Fibroblast of lung (primary cell): ENCODE results near the gene SORT1. TPM values are rescaled to one million over a fixed set of nuclear protein-coding genes. Genes with fewer than 3 reads are reported as not detected.

Experiments
- DNase-seq, 2 donors: peaks; one replicate each; pipeline versions ENCODE4 v3.0.0 to v3.0.0-alpha.2; 2010; ENCODE audit warnings: low read depth in 2 of 2
- H2AFZ ChIP-seq: 2 replicates; pipeline ENCODE4 v1.5.1; 2012; ENCODE audit warnings: low read length, control low read depth, inconsistent platforms
- H3K27ac ChIP-seq: 2 replicates; pipeline ENCODE4 v1.5.1; 2011; ENCODE audit warnings: low read length, control low read depth; ENCODE audit not compliant: insufficient read depth
- H3K27me3 ChIP-seq: 2 replicates; pipeline ENCODE4 v1.5.1; 2011; ENCODE audit warnings: mild to moderate bottlenecking, low read length; ENCODE audit not compliant: control insufficient read depth, insufficient read depth
- H3K36me3 ChIP-seq: 2 replicates; pipeline ENCODE4 v1.5.1; 2011; ENCODE audit warnings: low read length; ENCODE audit not compliant: control insufficient read depth, insufficient read depth
- H3K4me1 ChIP-seq: 2 replicates; pipeline ENCODE4 v1.5.1; 2011; ENCODE audit warnings: low read length; ENCODE audit not compliant: control insufficient read depth, insufficient read depth; ENCODE audit errors: extremely low read depth
- H3K4me2 ChIP-seq: 2 replicates; pipeline ENCODE4 v1.5.1; 2011; ENCODE audit warnings: low read length, control low read depth; ENCODE audit not compliant: insufficient read depth; ENCODE audit errors: extremely low read depth
- H3K4me3 ChIP-seq, 4 experiments: fragments of 200-600 bp in 1 of 4; sonication (generic) in 1 of 4; replicated peaks in 1 of 4; 2 replicates each; pipeline ENCODE4 v1.5.1; 2011 to 2016; ENCODE audit warnings: low read length in 4 of 4, low read depth in 3 of 4, mild to moderate bottlenecking in 3 of 4, control low read depth in 2 of 4, inconsistent platforms in 1 of 4, mixed read lengths in 1 of 4; ENCODE audit not compliant: insufficient read depth in 1 of 4; ENCODE audit errors: control extremely low read depth in 1 of 4
- H3K79me2 ChIP-seq: 2 replicates; pipeline ENCODE4 v1.5.1; 2012; ENCODE audit warnings: mild to moderate bottlenecking, low read length, inconsistent platforms; ENCODE audit not compliant: control insufficient read depth, insufficient read depth
- H3K9ac ChIP-seq: 2 replicates; pipeline ENCODE4 v1.5.1; 2011; ENCODE audit warnings: mild to moderate bottlenecking, low read length, control low read depth; ENCODE audit not compliant: insufficient read depth
- H3K9me3 ChIP-seq: 2 replicates; pipeline ENCODE4 v1.5.1; 2012; ENCODE audit warnings: low read depth, low read length; ENCODE audit not compliant: control insufficient read depth, insufficient read depth
- H4K20me1 ChIP-seq: 2 replicates; pipeline ENCODE4 v1.5.1; 2011; ENCODE audit warnings: low read length; ENCODE audit not compliant: control insufficient read depth, insufficient read depth; ENCODE audit errors: extremely low read depth
- EZH2 ChIP-seq: IDR thresholded peaks from 2 replicates; pipeline ENCODE4 v1.5.1; 2012; ENCODE audit warnings: low read length, control low read depth, mild to moderate bottlenecking; ENCODE audit errors: missing control alignments
- polyA plus RNA-seq, 2 donors: library from polyadenylated mRNA; depleted of rRNA in 1 of 2; stranded (reverse) in 1 of 2; unstranded in 1 of 2; fragments of >200 nt; gene quantifications; 2 replicates each; pipeline ENCODE4 v1.2.1, GENCODE V29; 2011 to 2012; ENCODE audit warnings: missing spikeins in 1 of 2
- total RNA-seq: library from RNA; depleted of rRNA; stranded (reverse); fragments of >200 nt; gene quantifications from 2 replicates; pipeline ENCODE4 v1.2.1, GENCODE V29; 2014
- TF ChIP-seq, protein P1 (sequence below), 2 donors: IDR thresholded peaks in 1 of 2; conservative IDR thresholded peaks in 1 of 2; 1 replicate in 1 of 2; 2 replicates in 1 of 2; pipeline ENCODE4 v1.5.1; 2011 to 2012; ENCODE audit warnings: low read length in 2 of 2, control low read depth in 1 of 2, inconsistent platforms in 1 of 2, low read depth in 1 of 2, mild to moderate bottlenecking in 1 of 2

SORT1 gene
- total and polyA plus RNA-seq, 2 donors (not counting 1 experiment from before 2014, with no cell fraction given), result 27.5 to 37.5 TPM

DNA sequence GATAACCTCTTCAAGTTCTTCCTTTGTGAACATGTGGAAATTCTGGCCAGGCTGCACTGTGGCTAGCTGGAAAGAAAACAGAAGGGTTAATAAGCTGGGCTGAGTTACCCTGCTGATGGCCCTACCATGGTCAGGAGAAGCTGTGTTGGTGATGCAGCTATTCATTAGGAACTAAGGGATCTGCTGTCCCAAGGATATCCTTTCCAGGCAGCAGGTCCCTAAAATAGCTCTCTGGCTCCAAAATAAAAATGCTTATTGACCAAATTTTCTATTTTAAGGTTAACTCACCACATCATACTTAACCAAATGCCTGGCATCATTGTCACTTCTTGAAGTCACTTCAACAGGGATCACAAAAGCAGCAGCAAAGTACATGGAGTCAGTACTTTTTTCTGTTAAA lies 4.3 kb upstream of the SORT1 start:
- Histone ChIP-seq H3K27me3 (no peaks in the 10 kb centered on the region), H3K4me1 (no peaks in the 10 kb centered on the region), H3K27ac (no peak overlapping the region), H3K79me2 (no peaks in the 10 kb centered on the region), H3K9ac (no peak overlapping the region), H2AFZ (no peak overlapping the region), H3K4me2 (no peak overlapping the region), H4K20me1 (no peaks in the 10 kb centered on the region), H3K36me3 (no peaks in the 10 kb centered on the region), H3K4me3 (no peak overlapping the region), H3K9me3 (no peaks in the 10 kb centered on the region)
- no peak for DNase-seq
- TF ChIP-seq, protein P1, sequence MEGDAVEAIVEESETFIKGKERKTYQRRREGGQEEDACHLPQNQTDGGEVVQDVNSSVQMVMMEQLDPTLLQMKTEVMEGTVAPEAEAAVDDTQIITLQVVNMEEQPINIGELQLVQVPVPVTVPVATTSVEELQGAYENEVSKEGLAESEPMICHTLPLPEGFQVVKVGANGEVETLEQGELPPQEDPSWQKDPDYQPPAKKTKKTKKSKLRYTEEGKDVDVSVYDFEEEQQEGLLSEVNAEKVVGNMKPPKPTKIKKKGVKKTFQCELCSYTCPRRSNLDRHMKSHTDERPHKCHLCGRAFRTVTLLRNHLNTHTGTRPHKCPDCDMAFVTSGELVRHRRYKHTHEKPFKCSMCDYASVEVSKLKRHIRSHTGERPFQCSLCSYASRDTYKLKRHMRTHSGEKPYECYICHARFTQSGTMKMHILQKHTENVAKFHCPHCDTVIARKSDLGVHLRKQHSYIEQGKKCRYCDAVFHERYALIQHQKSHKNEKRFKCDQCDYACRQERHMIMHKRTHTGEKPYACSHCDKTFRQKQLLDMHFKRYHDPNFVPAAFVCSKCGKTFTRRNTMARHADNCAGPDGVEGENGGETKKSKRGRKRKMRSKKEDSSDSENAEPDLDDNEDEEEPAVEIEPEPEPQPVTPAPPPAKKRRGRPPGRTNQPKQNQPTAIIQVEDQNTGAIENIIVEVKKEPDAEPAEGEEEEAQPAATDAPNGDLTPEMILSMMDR (conservative IDR thresholded peaks at IDR 0.05 in 1 of 2, IDR thresholded peaks at IDR 0.05 in 1 of 2; ENCODE audit: low read depth in 1 of 2, low read length in 2 of 2), result no peak
- no peak for TF ChIP-seq EZH2

DNA sequence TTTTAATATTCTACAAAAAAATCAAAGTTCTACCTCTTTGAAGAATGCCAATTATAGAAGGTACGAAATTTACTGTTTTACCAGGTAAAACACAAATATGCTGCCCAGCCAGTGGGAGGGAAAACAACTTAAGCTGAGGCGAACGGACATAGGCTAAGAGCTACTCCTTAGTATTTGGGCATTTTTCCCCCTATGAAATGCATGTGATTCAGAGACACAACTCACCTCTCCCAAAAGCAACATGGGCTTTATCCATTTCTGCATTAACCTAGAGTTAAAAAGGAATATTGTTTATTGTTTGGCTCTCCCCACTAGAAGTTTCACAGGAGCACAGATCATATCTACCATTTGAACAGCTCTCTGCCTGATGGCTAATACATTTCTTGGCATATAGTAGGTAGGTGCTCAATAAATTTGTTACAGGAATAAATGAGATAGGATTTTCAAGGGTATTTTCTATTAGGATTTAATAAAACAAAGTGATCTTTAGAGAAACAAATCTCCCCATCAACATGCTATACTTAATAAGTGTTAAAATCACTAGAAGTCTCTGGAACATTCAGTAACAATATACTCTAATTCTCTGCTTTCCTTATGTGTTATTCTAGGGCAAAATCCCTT lies 2.4 kb upstream of the SORT1 start:
- no peaks in the 10 kb centered on the region for H3K9me3 ChIP-seq
- H3K36me3 ChIP-seq, result no peaks in the 10 kb centered on the region
- no peak overlapping the region for H2AFZ ChIP-seq
- no peak for TF ChIP-seq EZH2
- TF ChIP-seq, protein P1 (conservative IDR thresholded peaks at IDR 0.05 in 1 of 2, IDR thresholded peaks at IDR 0.05 in 1 of 2; ENCODE audit: low read depth in 1 of 2, low read length in 2 of 2), result no peak
- no peak overlapping the region for H3K27ac ChIP-seq
- peaks cover 2% of the 10 kb centered on the region for H3K79me2 ChIP-seq
- DNase-seq, result no peak
- H3K4me2 ChIP-seq, result no peak overlapping the region
- H3K4me3 ChIP-seq, result no peak overlapping the region
- no peaks in the 10 kb centered on the region for H3K27me3 ChIP-seq
- H4K20me1 ChIP-seq, result no peaks in the 10 kb centered on the region
- peaks cover 3% of the 10 kb centered on the region for H3K4me1 ChIP-seq
- H3K9ac ChIP-seq, result no peak overlapping the region

DNA sequence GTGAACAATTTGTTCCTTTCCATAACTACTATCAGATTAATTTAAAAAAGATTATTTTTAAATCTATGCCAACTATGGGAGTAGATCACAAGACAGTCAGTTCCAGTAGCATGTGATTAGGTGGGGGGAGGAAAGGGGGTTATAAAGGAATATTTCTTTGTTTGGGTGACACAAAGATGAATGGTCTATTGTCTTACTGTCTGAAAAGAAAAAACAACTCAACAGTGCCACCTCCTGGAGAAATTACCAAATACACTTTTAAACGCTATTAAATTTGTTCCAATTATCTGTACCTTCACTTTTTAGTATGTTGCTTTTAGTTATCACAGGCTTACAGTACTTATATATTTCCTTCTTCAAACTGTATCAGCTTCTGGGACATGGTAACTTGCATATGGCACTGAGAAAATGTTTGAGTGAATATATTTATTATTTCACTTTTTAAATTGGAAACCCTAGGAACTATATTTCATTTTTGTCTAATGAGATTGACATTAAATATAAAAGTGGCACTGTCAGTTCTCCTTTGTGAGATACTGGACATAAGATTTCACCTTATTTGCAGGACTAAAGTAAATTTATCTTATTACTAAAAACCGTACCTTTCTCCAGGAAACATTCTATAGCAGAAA lies 1.7 kb upstream of the SORT1 start:
- H3K4me2 ChIP-seq, result no peak overlapping the region
- H3K27ac ChIP-seq, result no peak overlapping the region

More for the DNA sequence above, 1.7 kb upstream of the SORT1 start:
- TF ChIP-seq, protein P1 (conservative IDR thresholded peaks at IDR 0.05 in 1 of 2, IDR thresholded peaks at IDR 0.05 in 1 of 2; ENCODE audit: low read depth in 1 of 2, low read length in 2 of 2), result peak; percentile 15 to 40
- no peak for TF ChIP-seq EZH2
- Histone ChIP-seq H4K20me1 (no peaks in the 10 kb centered on the region), H3K27me3 (no peaks in the 10 kb centered on the region), H3K36me3 (no peaks in the 10 kb centered on the region), H3K4me3 (no peak overlapping the region), H3K9ac (no peak overlapping the region), H2AFZ (no peak overlapping the region), H3K9me3 (no peaks in the 10 kb centered on the region), H3K79me2 (peaks cover 2% of the 10 kb centered on the region), H3K4me1 (peaks cover 3% of the 10 kb centered on the region)
- DNase-seq, result peak; percentile 50 to 73
